ENCODE data around the gene NUDT4. TPM values are rescaled to one million over a fixed set of nuclear protein-coding genes. Genes with fewer than 3 reads are reported as not detected.
A peak's percentile ranks its signal among the peaks of the same experiment; 100 is the strongest.

NUDT4 gene
- total and polyA plus RNA-seq, 2 of the 13 experiments (the other 11 are each of a cell fraction or from before 2014, with no cell fraction given), result 37.3 to 70.1 TPM

DNA sequence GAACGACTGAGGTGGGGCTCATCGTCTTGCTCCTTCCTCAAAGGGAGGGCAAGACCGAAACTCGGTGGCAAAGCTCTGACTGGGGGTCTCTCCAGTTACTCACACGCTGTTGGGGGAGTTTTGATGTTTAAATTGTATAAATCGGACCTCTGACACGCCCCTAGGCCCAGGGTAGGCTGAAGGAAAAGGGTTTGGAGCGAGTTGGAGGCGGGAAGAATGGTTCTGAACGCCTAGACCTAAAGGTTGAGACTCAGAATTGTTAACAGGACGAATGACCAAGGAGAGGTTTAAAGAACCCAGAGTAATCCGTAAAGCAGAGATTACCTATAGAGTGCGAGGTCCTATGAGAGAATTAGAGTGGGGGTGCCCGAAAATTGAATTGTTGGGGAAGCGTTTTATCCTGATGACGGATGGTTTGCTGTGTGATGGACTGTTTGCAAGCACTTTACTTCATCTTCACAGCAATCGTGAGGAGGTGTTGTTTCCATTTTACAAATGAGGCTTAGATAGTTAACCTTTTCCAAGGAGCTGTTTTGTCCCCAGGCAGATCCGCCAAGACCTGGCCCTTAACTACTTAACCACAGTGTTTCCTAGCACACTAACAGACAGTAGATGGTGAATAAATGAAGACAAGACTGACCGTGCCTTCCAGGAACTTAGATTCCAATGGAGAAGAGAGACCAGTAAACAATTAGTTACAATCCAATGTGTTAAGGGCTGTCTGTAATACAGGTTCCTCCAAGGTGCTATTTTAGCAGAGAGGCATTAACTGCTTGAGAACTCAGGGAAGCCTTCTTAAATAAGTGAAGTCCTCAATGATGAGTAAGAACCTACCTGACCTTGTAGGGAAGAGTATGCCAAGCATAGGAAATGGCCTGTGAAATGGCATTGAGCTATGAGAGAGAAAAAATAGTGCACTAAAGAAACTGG is 65.0 kb downstream of the NUDT4 start (continued):
- TF ChIP-seq RNF2 (conservative IDR thresholded peaks at IDR 0.05; ENCODE audit: low read depth), result no peak
- TF ChIP-seq MYC (CRISPR knock-in tag; IDR thresholded peaks at IDR 0.05; ENCODE audit: borderline replicate concordance), result no peak
- TF ChIP-seq GABPB1 (CRISPR knock-in tag; IDR thresholded peaks at IDR 0.05), result no peak
- 0 out of 2 replicates have a peak, but pooled peaks have one; percentile 18 for TF ChIP-seq ZNF367 (CRISPR knock-in tag; IDR thresholded peaks at IDR 0.05; ENCODE audit: borderline replicate concordance)
- TF ChIP-seq ZNF160 (CRISPR knock-in tag; IDR thresholded peaks at IDR 0.05), result peak; percentile 75; the same call in 1 of the 2 replicates
- TF ChIP-seq FOXA3 (CRISPR knock-in tag; IDR thresholded peaks at IDR 0.05), result no peak
- TF ChIP-seq NCOA1 (CRISPR knock-in tag; IDR thresholded peaks at IDR 0.05), result no peak
- TF ChIP-seq ELF4 (CRISPR knock-in tag; IDR thresholded peaks at IDR 0.05; ENCODE audit: borderline replicate concordance), result no peak
- no peak for TF ChIP-seq FOXK1 (CRISPR knock-in tag; IDR thresholded peaks at IDR 0.05; ENCODE audit: borderline replicate concordance, low read depth)
- peak; percentile 14; the same call in 1 of the 2 replicates for TF ChIP-seq ZBTB38 (CRISPR knock-in tag; IDR thresholded peaks at IDR 0.05)
- TF ChIP-seq THYN1 (CRISPR knock-in tag; IDR thresholded peaks at IDR 0.05; ENCODE audit: borderline replicate concordance, low read depth), result no peak
- no peak for TF ChIP-seq FOSL2 (CRISPR knock-in tag; IDR thresholded peaks at IDR 0.05)
- TF ChIP-seq ZNF766 (CRISPR knock-in tag; IDR thresholded peaks at IDR 0.05; ENCODE audit: borderline replicate concordance), result 0 out of 2 replicates have a peak, but pooled peaks have one; percentile 2
- peak; percentile 11 for TF ChIP-seq XRCC5 (optimal IDR thresholded peaks at IDR 0.05; ENCODE audit: low read length)
- TF ChIP-seq, protein P1, sequence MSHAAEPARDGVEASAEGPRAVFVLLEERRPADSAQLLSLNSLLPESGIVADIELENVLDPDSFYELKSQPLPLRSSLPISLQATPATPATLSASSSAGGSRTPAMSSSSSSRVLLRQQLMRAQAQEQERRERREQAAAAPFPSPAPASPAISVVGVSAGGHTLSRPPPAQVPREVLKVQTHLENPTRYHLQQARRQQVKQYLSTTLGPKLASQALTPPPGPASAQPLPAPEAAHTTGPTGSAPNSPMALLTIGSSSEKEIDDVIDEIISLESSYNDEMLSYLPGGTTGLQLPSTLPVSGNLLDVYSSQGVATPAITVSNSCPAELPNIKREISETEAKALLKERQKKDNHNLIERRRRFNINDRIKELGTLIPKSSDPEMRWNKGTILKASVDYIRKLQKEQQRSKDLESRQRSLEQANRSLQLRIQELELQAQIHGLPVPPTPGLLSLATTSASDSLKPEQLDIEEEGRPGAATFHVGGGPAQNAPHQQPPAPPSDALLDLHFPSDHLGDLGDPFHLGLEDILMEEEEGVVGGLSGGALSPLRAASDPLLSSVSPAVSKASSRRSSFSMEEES (CRISPR knock-in tag; IDR thresholded peaks at IDR 0.05), result no peak
- no peak for TF ChIP-seq SRF (IDR thresholded peaks at IDR 0.05; ENCODE audit: low read depth, low read length)
- no peak for TF ChIP-seq RAD51 (IDR thresholded peaks at IDR 0.05; ENCODE audit: borderline replicate concordance)
- TF ChIP-seq ZNF790 (CRISPR knock-in tag; IDR thresholded peaks at IDR 0.05; ENCODE audit: borderline replicate concordance), result 0 out of 2 replicates have a peak, but pooled peaks have one; percentile 17
- no peak for TF ChIP-seq CCAR2 (optimal IDR thresholded peaks at IDR 0.05; ENCODE audit: low read depth, low read length)
- TF ChIP-seq NAIF1 (CRISPR knock-in tag; IDR thresholded peaks at IDR 0.05; ENCODE audit: borderline replicate concordance), result no peak
- TF ChIP-seq ZNF296 (CRISPR knock-in tag; conservative IDR thresholded peaks at IDR 0.05), result no peak
- TF ChIP-seq, protein P2, sequence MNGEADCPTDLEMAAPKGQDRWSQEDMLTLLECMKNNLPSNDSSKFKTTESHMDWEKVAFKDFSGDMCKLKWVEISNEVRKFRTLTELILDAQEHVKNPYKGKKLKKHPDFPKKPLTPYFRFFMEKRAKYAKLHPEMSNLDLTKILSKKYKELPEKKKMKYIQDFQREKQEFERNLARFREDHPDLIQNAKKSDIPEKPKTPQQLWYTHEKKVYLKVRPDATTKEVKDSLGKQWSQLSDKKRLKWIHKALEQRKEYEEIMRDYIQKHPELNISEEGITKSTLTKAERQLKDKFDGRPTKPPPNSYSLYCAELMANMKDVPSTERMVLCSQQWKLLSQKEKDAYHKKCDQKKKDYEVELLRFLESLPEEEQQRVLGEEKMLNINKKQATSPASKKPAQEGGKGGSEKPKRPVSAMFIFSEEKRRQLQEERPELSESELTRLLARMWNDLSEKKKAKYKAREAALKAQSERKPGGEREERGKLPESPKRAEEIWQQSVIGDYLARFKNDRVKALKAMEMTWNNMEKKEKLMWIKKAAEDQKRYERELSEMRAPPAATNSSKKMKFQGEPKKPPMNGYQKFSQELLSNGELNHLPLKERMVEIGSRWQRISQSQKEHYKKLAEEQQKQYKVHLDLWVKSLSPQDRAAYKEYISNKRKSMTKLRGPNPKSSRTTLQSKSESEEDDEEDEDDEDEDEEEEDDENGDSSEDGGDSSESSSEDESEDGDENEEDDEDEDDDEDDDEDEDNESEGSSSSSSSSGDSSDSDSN (CRISPR knock-in tag; IDR thresholded peaks at IDR 0.05), result no peak
- TF ChIP-seq GFI1 (CRISPR knock-in tag; IDR thresholded peaks at IDR 0.05; ENCODE audit: borderline replicate concordance), result no peak
- TF ChIP-seq PRMT3 (CRISPR knock-in tag; IDR thresholded peaks at IDR 0.05; ENCODE audit: borderline replicate concordance, low read depth), result no peak
- TF ChIP-seq CEBPB (IDR thresholded peaks at IDR 0.05; ENCODE audit: borderline replicate concordance, low read depth, low read length), result no peak
- no peak for TF ChIP-seq MAFK (conservative IDR thresholded peaks at IDR 0.05 in 1 of 2, IDR thresholded peaks at IDR 0.05 in 1 of 2; ENCODE audit: low read length in 2 of 2)
- no peak for TF ChIP-seq HNRNPL (IDR thresholded peaks at IDR 0.05; ENCODE audit: low read depth, low read length)

Measured in HepG2 (cell line).